Stimulated activated memory B cell treated with anti-CD40 and anti-IgM and Interleukin-4, amounts not matched to agents 10 μg/mL and 1 μg/mL and 100 μg/mL, for 72 hours (primary cell): Measurements from ENCODE around the gene POTEF.
"Not testable (repeated sequence)": the region's sequence is repeated elsewhere in the genome, so short reads cannot be mapped to it uniquely, and the experiment has no call there.

Experiments
- ATAC-seq: fragments of 150-1000 bp; cut with Tn5 transposase; 2 replicates; pipeline ENCODE4 v1.10.0; 2021
- H3K27ac Mint-ChIP-seq: one replicate; pipeline ENCODE4 v1.8.0; 2022; ENCODE audit warnings: mild to moderate bottlenecking, mixed read lengths
- H3K27me3 Mint-ChIP-seq: one replicate; pipeline ENCODE4 v1.8.0; 2022; ENCODE audit warnings: mixed read lengths
- H3K36me3 Mint-ChIP-seq: one replicate; pipeline ENCODE4 v1.8.0; 2022; ENCODE audit warnings: mixed read lengths
- H3K4me1 Mint-ChIP-seq: one replicate; pipeline ENCODE4 v1.8.0; 2022; ENCODE audit warnings: mixed read lengths
- H3K4me3 Mint-ChIP-seq: one replicate; pipeline ENCODE4 v1.8.0; 2022; ENCODE audit warnings: mild to moderate bottlenecking, moderate library complexity, mixed read lengths
- H3K9me3 Mint-ChIP-seq: one replicate; pipeline ENCODE4 v1.8.0; 2022; ENCODE audit warnings: mixed read lengths

The POTEF gene

DNA sequence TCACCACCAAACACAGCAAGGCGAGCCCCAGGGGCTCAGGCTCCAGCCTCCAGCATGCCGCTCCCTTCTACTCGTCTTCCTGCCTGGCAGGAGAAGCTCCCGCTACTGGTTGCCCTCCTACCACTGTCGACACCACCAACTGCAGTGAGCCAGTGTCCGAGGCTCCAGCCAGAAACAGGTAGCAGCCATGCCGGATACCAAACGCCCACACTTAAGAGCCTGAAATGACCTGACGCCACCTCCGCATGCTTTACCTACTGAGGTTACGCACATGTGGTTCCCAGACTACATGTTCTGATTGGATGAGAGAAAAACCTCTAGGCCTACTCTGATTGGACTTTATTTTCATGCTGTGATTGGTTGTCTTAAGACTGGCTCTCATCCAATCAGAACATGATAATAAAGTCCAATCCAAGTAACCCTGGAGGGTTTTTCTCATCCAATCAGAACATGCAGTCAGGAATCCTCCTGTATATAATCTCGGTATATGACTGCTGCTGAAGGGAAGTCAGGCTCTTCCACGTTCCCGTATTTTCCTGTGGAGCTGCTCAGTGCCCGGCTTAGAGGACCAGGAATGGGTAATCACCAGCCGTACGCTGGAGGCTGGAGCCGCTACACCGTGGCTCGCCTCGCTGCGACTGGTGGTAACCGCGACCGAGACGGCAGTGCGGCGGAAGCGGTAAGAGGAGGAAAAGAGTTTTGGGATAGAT is at the start of gene POTEF:
Gene POTEF (minus strand): TSS at position 103 of the 710 bp plus-strand sequence. CDS start 8,707 bp downstream, outside the sequence.
- H3K27me3 Mint-ChIP-seq, H3K4me1 Mint-ChIP-seq, H3K36me3 Mint-ChIP-seq, ATAC-seq, H3K4me3 Mint-ChIP-seq, H3K9me3 Mint-ChIP-seq, H3K27ac Mint-ChIP-seq: not testable (repeated sequence)

DNA sequence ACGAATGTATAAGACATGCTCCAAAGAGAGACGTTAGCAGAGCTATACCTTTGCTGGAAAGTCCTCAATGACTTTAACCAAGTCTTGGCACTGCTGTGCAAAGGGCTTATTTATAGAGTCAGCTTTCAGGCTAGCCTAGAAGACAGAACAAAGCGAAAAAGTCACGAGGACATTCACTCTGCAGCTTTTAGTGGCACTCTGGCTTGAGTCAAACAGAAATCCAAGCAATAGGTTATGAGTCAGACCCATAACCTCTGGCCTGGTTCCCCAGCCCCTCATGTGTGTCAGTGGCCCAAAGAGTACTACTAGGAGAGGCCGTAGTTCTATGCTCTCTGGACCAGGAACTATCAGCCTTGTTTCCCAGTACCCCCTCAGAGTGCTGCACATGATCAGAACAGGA is 45.8 kb upstream of the POTEF start:
- H3K36me3 Mint-ChIP-seq = peaks cover 30% of the 10 kb centered on the region
- H3K4me3 Mint-ChIP-seq, H3K27ac Mint-ChIP-seq, H3K4me1 Mint-ChIP-seq, H3K9me3 Mint-ChIP-seq, H3K27me3 Mint-ChIP-seq: not testable (repeated sequence)
- ATAC-seq = peak; percentile 56

DNA sequence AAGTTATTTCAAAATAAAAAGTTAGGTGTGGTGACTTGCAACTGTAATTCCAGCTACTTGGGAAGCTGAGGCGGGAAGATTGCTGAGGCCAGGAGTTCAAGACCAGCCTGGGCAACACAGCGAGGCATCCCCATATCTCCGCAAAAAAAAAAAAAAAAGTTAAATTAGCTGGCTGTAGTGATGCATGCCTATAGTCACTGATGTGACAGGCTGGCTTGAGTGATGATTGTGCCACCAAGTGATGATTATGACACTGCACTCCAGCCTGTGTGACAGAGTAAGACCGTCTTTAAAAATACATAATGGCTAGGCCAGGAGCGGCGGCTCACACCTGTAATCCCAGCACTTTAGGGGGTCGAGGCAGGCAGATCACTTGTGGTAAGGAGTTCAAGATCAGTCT is 40.9 kb upstream of the POTEF start:
- no peaks in the 10 kb centered on the region for H3K27me3 Mint-ChIP-seq
- ATAC-seq = no peak
- H3K9me3 Mint-ChIP-seq = no peaks in the 10 kb centered on the region
- H3K27ac Mint-ChIP-seq = no peak overlapping the region
- no peak overlapping the region for H3K4me3 Mint-ChIP-seq
- peaks cover 63% of the 10 kb centered on the region for H3K36me3 Mint-ChIP-seq
- H3K4me1 Mint-ChIP-seq = no peaks in the 10 kb centered on the region

DNA sequence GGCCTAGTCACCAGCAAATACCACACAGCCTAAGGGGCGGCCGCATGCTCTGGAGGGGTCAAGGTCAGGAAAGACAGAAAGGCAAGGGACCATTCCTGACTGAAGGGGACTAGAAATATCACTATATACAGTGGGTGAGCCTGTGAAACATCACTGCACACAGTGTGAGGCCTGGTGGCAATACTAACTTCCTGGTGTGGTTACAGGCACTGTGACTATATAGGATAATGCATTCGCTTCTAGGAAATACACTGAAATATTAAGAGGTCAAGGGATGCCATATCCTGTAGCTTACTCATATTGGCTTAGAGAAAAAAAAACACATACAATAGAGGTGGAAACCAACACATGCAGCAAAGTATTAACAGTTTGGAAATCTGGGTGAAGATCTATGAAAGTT is 40.1 kb upstream of the POTEF start:
- H3K27ac Mint-ChIP-seq, H3K4me1 Mint-ChIP-seq, H3K4me3 Mint-ChIP-seq, H3K9me3 Mint-ChIP-seq, ATAC-seq, H3K27me3 Mint-ChIP-seq: not testable (repeated sequence)
- H3K36me3 Mint-ChIP-seq = peaks cover 70% of the 10 kb centered on the region

DNA sequence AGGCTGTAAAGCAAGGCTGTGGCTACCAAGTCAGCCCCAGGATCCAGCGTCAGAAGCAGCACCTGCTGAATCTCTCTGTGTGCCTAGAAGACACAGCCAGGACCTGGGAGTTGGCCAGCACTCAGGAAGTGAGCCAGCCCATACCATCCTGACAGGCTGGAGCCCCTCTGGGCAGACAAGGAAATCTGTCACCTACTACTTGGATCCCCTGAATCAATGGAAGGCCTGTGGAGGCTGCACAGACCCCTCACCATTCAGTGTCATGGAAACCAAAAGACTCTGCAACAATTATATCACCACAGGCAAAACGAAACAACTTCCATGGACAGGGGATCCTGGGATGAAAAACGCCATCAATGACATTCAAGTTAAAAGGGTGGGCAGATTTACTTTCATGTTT is 37.6 kb upstream of the POTEF start:
- H3K36me3 Mint-ChIP-seq = peaks cover 63% of the 10 kb centered on the region
- H3K9me3 Mint-ChIP-seq, H3K4me3 Mint-ChIP-seq, H3K27ac Mint-ChIP-seq, ATAC-seq, H3K27me3 Mint-ChIP-seq, H3K4me1 Mint-ChIP-seq: not testable (repeated sequence)

DNA sequence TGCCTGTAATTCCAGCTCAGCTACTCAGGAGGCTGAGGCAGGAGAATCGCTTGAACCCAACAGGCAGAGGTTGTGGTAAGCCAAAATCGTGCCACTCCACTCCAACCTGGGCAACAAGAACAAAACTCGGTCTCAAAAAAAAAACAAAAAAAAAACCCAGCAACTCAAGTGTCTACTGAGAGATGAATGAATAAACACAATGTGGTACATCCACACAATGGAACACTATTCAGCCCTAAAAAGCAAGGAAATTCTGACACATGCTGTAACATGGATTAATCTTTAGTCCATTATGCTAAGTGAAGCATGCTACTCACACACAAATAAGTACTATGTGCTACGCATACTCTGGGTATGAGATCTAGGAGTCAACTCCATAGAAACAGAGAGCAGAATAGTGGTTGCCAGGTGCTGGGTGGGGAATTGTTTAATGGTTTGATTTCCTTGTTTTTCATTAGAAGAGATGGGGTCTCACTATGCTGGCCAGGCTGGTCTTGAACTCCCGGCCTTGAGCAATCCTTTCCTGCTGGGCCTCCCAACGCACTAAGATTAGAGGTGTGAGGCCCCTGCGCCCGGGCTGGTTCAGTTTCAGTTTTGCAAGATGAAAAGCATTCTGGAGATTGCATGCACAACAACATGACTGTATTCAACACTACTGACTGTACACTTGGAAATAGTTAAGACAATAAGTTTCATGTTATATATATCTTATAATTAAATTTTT is 36.4 kb upstream of the POTEF start:
- Mint-ChIP-seq H3K4me3 (no peak overlapping the region), H3K27me3 (no peaks in the 10 kb centered on the region), H3K36me3 (peaks cover 67% of the 10 kb centered on the region), H3K4me1 (peaks cover under 1% of the 10 kb centered on the region), H3K27ac (no peak overlapping the region), H3K9me3 (no peaks in the 10 kb centered on the region)
- ATAC-seq = no peak

DNA sequence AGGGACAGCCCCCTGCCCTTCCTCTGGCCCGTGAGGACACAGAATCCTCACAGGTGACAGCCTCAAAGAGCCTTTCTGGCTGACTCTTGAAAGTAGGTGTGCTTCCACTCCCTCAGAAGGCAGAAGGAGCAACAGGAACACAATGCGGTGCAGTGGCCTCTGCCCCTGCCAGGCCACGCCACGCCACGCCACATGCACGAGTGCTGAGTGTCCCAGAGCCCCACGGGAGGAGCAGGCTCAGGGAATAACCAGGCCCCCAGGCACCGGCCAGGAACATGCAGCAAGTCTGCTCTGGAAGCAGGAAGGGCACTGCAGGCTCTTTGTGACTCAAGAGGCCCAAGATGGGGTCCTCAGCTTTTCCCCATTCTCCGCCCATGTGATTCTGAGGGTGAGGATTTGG is 33.9 kb upstream of the POTEF start:
- Mint-ChIP-seq H3K36me3 (peaks cover 62% of the 10 kb centered on the region), H3K9me3 (no peaks in the 10 kb centered on the region), H3K4me1 (peaks cover 23% of the 10 kb centered on the region), H3K4me3 (no peak overlapping the region), H3K27me3 (no peaks in the 10 kb centered on the region), H3K27ac (no peak overlapping the region)
- no peak for ATAC-seq

DNA sequence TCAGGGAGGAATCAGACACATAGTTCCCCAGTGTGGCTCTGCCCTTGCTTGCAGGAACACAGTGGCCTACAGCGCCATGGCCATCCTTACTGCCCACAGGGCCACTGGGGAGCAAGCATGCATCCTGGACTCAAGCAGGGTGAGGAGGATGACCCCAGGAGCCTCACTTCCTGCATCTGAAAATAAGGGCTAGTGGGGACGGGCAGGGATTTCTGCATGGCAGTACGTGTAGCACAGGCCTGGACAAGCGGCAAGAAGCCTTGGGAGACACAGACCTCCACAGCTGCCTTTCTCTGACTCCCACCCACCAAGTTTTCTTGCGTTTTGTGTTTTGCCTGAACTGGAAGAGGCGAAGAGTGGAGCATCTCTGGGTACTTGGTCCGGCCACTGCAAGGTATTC is 33.5 kb upstream of the POTEF start:
- Mint-ChIP-seq H3K4me1 (peaks cover 27% of the 10 kb centered on the region), H3K36me3 (peaks cover 57% of the 10 kb centered on the region)
- H3K9me3 Mint-ChIP-seq, H3K27ac Mint-ChIP-seq, ATAC-seq, H3K27me3 Mint-ChIP-seq, H3K4me3 Mint-ChIP-seq: not testable (repeated sequence)

DNA sequence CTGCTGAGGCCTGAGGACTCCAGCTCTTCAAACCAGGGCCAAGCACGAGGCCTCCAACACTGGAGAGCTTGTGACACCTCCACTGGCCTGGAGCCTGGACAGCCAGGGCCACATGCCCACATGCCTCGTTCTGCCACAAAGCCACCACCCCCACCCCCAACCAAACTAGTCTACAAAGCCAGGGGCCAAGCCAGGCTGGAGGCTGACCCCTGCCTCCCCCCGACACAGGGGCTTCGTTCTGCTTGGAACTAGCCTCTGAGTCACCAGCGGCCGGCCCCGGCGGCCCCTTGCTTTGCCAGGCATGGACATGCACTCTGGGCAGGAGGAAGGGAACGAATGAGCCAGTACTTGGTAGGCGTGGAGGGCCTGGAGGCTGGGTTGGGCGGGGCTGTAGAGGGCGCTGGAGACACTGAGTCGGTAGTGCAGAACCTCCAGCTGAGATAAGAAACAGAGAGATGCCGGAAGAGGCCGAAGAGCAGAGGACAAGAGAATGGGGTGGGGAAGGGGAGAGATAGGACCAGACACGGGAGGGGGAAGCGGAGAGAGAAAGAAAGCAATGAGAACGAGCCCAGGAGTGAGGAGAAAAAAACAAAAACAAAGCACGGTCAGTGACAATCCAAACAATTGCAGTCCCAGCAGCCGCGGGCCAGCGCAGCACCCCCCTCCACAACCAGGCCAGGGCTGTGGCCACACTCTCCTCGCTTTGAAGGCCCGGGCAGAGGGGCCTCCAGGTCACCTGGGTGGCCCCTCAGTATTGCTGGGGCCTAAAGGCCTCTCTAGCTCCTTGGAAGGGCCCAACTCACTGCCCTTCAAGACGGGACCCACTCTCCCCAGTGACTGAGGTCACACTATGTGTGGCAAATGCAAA is 32.0 kb upstream of the POTEF start:
- not testable (repeated sequence) for H3K9me3 Mint-ChIP-seq, H3K27me3 Mint-ChIP-seq, H3K4me3 Mint-ChIP-seq, ATAC-seq
- Mint-ChIP-seq H3K4me1 (peaks cover 39% of the 10 kb centered on the region), H3K36me3 (peaks cover 43% of the 10 kb centered on the region), H3K27ac (peak overlapping the region; percentile 4)

DNA sequence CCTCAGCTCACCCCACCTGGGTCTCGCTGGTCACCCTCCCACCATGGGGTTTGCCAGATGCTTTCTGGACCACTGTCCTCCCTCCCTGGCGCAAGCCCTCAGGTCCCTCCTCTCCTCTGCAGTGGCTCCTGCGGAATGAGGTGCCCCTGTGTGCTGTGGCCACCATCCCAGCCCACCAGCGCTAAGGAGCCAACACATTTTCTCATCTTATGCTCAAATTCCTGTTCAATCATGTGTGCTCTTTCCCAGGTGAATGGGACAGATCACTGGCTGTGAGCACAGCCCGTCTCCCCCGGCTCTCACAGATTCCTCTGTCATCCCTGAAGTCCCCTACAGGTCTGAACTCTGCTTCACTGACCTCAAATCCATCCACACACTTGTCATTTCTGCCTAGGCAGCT is 31.1 kb upstream of the POTEF start:
- Mint-ChIP-seq H3K9me3 (no peaks in the 10 kb centered on the region), H3K4me3 (no peak overlapping the region), H3K36me3 (peaks cover 37% of the 10 kb centered on the region), H3K27ac (peak overlapping the region; percentile 4), H3K27me3 (no peaks in the 10 kb centered on the region), H3K4me1 (peaks cover 42% of the 10 kb centered on the region)
- no peak for ATAC-seq

DNA sequence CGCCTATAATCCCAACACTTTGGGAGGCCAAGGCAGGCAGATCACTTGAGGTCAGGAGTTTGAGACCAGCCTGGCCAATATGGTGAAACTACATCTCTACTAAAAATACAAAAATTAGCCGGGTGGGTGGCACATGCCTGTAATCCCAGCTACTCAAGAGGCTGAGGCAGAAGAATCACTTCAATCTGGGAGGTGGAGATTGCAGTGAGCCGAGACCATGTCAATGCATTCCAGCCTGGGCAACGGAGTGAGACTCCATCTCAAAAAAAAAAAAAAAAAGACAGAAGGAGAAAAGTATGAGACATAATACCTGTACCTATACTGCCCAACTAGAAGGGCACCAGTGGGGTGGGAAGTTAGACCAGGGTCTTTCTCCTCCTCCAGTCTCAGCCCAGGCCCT is 30.4 kb upstream of the POTEF start:
- H3K27me3 Mint-ChIP-seq, ATAC-seq, H3K9me3 Mint-ChIP-seq, H3K4me3 Mint-ChIP-seq: not testable (repeated sequence)
- Mint-ChIP-seq H3K27ac (peak overlapping the region; percentile 4), H3K36me3 (peaks cover 39% of the 10 kb centered on the region), H3K4me1 (peaks cover 42% of the 10 kb centered on the region)

DNA sequence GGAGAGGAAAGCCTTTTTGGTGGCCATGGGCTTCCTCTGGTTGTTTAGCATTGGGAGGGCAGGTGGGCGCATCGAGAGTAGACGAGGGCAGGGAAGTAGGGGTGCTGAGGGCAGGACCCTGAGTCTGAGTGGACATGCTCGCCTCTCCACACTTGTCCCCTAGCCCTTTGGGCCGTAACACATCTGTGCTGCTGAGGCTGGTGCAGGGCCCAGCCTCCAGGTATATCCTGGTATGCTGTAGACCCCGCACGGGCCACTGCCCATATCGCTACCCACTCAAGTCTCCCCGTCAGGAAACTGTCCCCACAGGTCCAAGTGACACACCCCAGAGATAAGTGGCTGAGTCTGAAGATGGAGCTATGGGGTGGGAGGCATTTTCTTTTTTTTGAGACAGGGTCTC is 29.6 kb upstream of the POTEF start:
- Mint-ChIP-seq H3K27ac (peak overlapping the region; percentile 93), H3K36me3 (peaks cover 37% of the 10 kb centered on the region), H3K4me3 (no peak overlapping the region), H3K9me3 (no peaks in the 10 kb centered on the region), H3K27me3 (no peaks in the 10 kb centered on the region), H3K4me1 (peaks cover 42% of the 10 kb centered on the region)
- no peak for ATAC-seq

DNA sequence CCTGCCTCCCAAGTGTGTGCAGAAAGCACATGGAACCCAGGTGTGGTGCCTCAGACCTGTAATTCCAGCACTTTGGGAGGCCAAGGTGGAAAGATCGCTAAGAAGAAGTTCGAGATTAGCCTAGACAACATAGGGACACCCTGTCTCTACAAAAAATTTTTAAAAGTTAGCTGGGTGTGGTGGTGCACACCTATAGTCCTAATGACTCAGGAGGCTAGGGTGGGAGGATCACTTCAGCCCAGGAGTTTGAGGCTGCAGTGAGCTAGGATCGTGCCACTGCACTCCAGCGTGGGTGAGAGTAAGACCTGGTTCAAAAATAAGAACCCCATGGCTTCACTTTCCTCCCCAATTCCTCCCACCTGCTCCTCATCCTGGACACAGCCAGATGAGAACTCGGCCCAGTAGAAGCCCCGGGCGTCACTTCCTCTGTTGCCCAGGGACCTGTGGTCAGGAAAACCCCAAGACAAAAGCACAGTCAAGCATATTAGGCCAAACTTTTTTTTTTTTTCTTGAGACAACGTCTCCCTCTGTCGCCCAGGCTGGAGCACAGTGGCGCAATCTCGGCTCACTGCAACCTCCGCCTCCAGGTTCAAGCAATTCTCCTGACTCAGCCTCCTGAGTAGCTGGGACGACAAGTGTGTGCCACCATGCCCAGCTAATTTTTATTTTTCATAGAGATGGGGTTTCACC is 28.9 kb upstream of the POTEF start:
- not testable (repeated sequence) for H3K9me3 Mint-ChIP-seq
- Mint-ChIP-seq H3K4me3 (peak overlapping the region; percentile 41), H3K36me3 (peaks cover 39% of the 10 kb centered on the region)

DNA sequence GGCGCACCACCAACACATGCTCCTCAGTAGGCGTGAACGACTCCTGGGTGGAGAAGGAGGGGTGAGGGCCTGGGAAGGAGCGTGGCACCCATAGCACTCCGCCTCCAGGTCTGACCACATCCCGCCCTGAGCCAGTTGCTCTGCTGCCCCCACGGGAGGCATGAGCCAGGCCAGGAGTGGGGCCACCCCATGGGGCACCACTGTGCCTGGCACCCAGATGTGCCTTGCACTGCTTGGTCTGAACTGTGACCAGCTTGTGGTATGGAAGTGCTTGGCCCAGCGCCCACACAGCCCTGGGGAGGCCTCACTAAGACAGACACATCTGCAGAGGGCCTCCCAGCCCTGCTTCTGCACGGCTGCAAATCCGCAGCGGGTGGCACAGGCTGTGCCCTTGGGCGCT is 28.3 kb upstream of the POTEF start:
- H3K27ac Mint-ChIP-seq = peak overlapping the region; percentile 93
- H3K27me3 Mint-ChIP-seq, H3K9me3 Mint-ChIP-seq: not testable (repeated sequence)
- H3K4me3 Mint-ChIP-seq = peak overlapping the region; percentile 41
- peak; percentile 77 for ATAC-seq
- H3K4me1 Mint-ChIP-seq = peaks cover 42% of the 10 kb centered on the region
- H3K36me3 Mint-ChIP-seq = peaks cover 42% of the 10 kb centered on the region

More for the DNA sequence above, 28.9 kb upstream of the POTEF start:
- peak; percentile 92 for ATAC-seq
- Mint-ChIP-seq H3K4me1 (peaks cover 42% of the 10 kb centered on the region), H3K27ac (peak overlapping the region; percentile 93)
- not testable (repeated sequence) for H3K27me3 Mint-ChIP-seq

DNA sequence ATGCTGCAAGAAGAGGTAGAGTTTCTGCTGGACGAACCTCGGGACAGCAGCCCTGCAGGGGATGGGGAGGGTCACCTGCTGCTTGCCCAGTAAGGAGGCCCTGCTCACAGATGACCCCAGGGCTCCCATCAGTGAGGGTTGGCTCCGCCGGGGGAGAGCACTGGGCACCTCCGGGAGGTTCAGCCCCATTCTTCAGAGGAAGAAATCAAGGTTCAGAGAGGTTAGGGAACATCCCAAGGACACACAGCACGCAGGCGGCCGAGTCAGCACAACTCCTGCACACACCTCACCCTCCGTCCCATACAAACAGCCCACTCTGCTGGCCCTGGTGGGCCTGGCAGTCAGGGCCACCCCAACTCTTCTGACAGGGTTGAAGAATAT is 27.6 kb upstream of the POTEF start:
- H3K36me3 Mint-ChIP-seq = peaks cover 44% of the 10 kb centered on the region
- peak overlapping the region; percentile 60 for H3K27ac Mint-ChIP-seq
- H3K4me3 Mint-ChIP-seq = no peak overlapping the region

More for the DNA sequence above, 27.6 kb upstream of the POTEF start:
- H3K9me3 Mint-ChIP-seq = no peaks in the 10 kb centered on the region
- peaks cover 42% of the 10 kb centered on the region for H3K4me1 Mint-ChIP-seq
- no peaks in the 10 kb centered on the region for H3K27me3 Mint-ChIP-seq
- no peak for ATAC-seq
